HUDEP-2 (cell line): ENCODE data around the gene KIAA0319L.

Experiments
- DNase-seq, 76 experiments: peaks; one replicate each; lab custom pipeline; 2025; ENCODE audit not compliant: unreplicated experiment in 76 of 76; lab: John Stamatoyannopoulos, UW

The KIAA0319L gene

DNA sequence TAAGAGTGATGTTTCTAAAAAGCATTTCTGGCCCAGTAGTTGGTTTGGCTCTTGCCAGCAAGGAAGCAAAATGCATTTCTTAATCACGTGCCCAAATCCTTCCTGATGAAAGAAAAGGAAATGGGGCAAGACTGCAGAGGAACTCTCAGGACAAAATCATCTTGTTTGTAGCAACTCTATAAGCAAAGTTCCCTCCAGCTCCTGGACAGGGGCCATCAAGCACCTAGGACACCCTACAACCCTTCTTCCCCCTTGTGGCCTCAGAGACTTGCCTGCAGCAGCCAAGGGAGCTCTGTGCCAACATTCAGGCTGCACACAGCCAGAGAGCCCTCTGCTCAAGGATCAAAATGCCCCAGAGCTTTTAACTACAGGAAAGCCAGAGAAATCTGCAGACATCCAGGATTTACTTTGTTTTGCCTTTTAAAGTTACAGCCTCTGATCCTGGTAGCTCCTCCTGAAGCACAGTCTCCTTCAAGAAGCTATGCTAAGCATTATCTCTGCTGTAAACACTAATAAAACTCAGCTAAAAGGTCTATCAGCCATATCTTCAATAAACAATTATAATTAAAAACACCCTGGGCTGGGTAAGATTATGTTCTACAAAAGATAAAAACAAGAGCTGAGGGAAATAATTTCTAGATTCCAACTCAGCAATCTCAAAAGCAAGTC is 105.0 kb downstream of the KIAA0319L start:
- DNase-seq, result peak in 48 of 76 experiments; percentile 2 to 58 (median 22)

- peak in 68 of 76 experiments; percentile 4 to 81 (median 54) for DNase-seq
Measured at GRCh38 chr1:35451125-35451528, 106.1 kb downstream of the KIAA0319L start.

- no peak for DNase-seq
Measured at GRCh38 chr1:35449334-35450008, 107.7 kb downstream of the KIAA0319L start.

DNA sequence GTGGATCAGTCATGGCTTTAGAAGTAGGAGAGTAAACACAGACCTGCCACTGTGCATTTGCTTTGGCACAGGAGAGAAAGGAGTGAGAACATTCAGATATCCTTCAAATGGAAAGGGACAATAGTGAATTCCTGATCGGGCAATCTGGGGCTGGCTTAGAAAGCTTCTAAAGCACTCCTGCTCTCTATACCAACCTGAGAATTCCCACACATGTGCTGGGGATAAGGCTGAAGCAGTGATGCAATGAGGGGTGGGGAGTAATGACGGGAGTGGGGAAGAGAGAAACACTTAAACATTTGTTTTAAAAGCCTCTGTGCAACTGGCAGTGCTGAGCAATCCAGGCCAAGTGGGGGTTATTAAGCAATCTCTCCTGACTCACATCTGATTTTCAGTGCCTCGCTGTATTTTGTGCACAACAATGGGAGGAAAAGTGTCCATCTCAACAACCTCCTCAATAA is 108.8 kb downstream of the KIAA0319L start:
- no peak for DNase-seq

- no peak for DNase-seq
Measured at GRCh38 chr1:35447278-35447677, 109.9 kb downstream of the KIAA0319L start.

DNA sequence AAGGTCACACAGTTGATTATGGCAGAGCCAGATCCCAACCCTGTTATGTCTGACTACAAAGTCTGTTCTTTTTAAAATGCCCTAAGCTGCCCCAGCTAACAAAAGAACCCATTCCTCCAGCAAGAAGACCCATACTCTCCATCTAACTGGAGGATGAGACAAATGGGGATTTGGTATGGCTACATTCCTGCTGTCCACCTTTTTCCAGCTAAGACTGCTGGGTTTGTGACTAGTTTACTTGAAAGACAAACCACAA is 112.8 kb downstream of the KIAA0319L start:
- DNase-seq, result no peak

DNA sequence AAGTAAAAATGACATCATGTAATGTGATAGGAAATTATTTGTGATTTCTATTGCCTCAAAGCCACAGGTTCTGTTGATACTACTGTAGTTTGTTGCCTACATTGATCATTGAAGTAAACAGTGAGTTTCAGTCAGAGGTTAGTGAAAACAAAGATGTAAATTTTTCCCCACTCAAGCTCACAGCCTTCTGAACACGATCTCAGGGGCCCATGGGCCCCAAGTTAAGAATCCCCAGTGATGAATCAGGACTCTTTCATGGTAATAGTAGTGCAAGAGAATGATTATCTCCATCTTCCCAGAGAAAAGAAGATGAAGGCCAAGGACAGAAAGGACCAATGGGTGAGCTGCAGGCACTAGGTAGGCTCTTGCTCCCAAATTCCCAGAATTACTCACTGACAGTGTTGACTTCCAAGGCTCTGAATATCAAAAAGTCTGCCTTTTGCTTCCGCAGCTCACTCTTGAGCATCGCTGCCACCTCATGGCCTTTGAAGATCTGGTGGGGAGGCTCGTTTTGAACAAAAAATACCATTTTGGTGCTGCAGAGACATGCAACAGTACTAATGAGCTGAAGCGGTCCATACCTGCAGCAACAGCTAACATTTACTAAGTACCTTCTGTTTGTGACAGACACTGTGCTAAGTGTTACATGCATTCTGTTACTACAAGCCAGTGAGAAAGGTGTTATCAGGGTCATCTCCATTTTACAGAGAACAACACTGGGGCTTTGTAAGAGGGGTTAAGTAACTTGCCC is 113.3 kb downstream of the KIAA0319L start:
- DNase-seq, result peak in 1 of 76 experiments; percentile 5

DNA sequence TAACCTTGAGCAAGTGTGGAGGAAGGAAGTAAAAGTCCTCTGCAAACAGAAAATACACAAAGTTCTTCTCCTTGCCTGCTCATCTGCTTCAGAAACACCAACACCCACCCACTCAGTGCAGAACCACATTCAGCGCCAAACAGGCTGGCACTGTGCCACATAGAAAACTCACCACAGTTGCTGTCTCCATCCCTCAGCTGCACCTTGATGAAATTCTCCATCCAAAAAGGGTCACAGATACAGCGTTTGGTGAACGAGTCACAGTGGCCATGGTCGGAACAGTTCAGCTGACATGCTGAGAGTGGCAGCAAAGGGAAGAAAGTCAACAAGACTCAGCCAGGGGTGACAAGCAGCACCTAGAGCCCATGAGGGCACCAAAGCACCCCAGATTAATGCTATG is 114.5 kb downstream of the KIAA0319L start:
- DNase-seq, result no peak

DNA sequence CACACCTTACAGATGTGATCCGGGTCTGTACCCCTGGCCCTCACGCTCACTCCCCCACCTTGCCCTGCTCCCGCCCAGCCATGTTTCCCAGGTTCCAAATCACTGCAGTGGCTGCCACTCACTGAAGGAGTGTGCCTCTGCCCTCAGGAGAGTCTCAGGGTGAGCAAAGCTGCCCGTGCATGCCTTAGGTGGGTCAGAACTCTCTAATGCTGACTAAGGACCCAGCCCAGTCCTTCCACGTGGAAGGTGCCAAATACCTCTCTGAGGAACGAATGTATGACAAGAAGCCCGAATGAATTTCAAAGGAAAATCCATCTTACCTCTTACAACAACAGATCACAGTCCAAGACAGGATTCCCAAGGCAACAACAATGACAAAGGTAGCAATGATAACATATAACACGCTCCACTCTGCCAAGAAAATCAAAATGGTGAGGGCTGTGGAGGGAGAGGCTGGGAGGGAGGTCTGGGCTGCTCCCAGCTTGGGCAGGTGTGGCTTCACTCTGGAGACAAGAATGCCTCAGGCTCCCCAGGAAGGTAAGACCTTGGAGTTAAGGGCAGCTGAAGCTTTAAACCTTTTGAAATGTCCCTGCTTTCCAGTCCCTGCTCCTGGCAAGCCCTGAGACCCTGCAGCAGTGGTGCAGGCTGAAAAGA is 115.2 kb downstream of the KIAA0319L start:
- no peak for DNase-seq

DNA sequence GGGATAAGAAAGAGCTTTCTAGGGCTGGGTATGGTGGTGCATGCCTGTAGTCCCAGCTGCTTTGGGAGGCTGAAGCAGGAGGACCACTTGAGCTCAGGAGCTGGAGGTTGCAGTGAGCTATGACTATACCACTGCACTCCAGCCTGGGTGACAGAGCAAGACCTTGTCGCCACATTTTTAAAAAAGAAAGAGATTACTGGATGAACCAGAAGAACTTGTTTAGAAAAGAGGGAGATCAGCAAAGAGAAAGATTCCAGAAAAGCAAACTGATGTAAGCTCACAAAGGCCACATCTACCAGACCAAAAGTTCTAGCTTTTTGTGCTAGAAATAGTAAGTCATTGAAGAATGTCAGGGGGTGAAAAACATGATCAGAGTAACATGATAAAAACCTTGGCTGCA is 117.6 kb downstream of the KIAA0319L start:
- DNase-seq, result no peak

DNA sequence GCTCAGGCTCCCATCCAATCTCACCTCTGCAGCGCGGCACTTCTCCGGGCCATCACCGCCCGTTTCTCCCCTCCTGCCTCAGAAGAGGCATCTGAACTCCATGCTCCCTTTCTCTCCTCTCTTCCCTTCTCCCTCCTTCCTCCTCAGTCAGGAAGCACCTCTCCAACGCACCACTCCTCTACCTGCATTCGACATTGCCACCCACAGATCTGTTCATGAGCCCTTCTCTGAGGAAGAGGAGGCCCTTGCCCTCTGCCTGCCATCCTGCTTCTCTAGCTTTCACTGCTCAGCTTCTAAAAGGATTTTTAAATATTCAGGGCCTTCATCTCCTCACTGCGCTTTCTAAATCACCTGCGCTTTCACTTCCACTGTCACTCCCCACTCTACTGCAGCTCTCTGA is 120.0 kb downstream of the KIAA0319L start:
- no peak for DNase-seq

DNA sequence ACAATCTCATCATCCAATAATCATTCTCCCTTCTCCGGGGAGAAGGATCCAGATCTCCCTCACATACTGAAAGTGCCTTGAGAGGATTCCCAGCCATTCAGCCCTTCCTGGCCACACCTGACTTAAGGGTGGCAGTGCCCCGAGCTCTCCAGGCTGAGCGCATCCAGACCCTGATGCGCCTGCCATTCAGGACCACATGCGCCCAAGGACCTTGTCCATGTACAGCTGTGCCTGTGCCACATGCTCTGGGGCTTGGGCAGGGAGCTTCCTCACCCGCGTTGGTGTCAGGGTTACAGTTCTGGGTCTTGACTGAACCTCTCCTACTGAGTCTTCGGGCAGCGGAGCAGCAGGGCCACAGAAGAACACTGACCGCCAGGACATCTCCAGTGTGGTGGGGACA is 121.1 kb downstream of the KIAA0319L start:
- no peak for DNase-seq

DNA sequence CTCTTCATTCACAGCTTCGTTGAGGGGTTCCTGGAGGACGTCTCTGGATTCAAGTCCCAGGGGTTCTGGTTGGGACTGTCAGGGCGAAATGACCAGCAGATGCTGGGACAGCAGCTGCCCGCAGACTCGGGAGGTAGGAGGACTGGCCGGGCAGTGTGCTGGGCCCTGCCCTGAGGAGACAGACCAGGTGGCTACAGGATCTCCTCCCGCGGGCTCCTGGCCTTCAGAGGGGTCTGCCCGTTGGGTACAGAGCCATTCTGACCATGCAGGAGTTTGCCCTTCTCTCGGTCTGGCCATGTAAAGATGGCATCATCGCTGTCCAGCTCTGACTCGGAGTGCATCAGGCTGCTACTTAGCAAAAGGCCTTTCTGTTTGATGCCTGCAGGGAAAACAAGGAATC is 122.5 kb downstream of the KIAA0319L start:
- no peak for DNase-seq

- no peak for DNase-seq
Measured at GRCh38 chr1:35433714-35434113, 123.5 kb downstream of the KIAA0319L start.

GRCh38 chr1:35432231-35432630 is 125.0 kb downstream of the KIAA0319L start:
- no peak for DNase-seq

- peak in 9 of 76 experiments; percentile 7 to 32 (median 14) for DNase-seq
Measured at GRCh38 chr1:35431173-35431599, 126.0 kb downstream of the KIAA0319L start.

GRCh38 chr1:35430762-35431161 is 126.4 kb downstream of the KIAA0319L start:
- no peak for DNase-seq

DNA sequence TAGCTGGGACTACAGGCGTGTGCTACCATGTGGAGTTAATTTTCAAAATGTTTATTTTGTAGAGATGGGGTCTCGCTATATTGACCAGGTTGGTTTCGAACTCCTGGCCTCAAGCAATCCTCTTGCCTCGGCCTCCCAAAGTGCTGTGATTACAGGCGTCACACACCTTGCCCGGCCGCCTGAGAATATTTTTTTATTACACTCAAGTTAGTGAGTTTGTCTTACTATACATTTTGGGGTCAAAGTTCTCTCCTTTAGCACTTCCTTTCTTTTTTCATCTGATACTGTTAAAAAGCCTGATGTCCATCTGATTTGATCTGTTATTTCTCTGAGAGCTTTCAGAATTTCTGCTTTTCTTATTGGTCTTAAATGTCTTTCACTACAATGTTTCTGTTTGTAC is 128.8 kb downstream of the KIAA0319L start:
- DNase-seq, result no peak

GRCh38 chr1:35426097-35426586 is 131.1 kb downstream of the KIAA0319L start:
- peak in 1 of 76 experiments; percentile 19 for DNase-seq

GRCh38 chr1:35408925-35409324 is 148.3 kb downstream of the KIAA0319L start:
- DNase-seq, result no peak

DNA sequence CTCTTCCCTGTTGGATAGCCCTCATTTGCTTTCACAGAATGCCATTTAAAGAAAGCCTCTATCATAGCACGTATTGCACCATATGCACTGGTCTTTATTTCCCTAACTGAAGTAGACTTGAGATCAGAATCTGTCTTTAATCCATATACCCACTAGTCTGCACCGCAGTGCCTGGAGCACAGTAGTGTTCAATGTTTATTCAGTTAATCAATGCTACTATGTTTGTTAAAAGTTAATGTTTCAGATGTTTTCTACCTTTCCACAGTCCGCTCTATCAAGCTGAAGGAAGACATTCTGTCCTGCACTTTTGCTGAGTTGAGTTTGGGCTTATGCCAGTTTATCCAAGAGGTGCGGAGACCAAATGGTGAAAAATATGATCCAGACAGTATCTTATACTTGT is 149.5 kb downstream of the KIAA0319L start:
- no peak for DNase-seq
